ENCODE measurements around the gene LPP.
"Not testable (repeated sequence)": the region's sequence is repeated elsewhere in the genome, so short reads cannot be mapped to it uniquely, and the experiment has no call there.

The LPP gene

DNA sequence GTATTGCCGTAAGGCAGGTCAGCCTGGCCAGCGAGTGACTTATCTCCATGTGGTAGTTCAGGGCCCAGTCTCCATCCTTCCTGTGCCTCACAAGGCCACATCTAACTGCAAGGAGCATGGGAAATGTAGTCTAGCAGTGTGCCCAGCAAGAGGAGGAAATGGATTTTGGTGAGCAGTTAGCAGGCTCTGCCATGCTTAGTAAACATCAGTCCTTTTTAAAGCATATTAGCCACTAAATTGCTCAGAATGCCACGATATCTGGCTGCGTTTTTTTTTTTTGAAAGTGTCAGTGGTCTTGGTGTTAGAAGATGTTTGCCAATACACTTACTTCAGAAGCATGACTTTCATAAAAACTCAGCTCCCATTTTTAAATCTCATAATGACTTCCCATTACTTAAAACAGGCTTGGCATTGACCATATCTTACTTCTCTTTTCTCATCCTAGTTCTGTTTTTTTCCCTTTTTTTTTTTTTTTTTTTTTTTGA, 547.6 kb downstream of the LPP start:
- DNase-seq (ENCODE audit: low read depth in 2 of 2), result no peak

DNA sequence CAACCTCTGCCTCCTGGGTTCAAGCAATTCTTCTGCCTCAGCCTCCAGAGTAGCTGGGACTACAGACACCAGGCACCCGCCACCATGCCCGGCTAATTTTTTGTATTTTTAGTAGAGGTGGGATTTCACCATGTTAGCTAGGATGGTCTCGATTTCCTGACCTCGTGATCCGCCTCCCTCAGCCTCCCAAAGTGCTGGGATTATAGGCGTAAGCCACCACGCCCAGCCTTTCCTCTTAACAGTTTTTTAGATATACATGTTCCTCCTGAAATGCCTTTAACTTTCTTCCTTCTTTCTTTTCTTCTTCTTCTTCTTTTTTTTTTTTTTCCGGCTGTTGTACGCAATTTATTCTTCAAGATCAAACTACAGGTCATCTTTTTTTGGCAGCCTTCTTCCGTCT, 548.1 kb downstream of the LPP start:
- DNase-seq (ENCODE audit: low read depth in 2 of 2), result not testable (repeated sequence)

DNA sequence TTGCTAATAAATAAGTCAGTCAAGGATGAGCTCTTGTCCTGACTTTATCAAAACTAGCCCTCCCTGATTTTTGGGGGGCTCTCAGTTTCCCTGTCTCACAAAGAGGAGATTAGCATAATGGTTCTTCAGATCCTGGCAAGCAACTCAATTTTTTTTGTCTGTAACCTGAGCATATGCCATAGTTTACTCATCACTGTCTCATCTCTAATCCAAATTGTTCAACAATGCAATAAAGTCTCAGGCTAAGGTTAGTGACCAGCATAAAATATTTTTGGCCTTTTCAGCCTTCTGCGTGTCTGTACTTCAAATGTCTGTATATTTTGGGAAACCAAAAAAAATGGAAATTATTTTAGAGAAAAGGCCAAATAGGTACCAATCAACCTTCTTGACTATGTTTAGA, 552.2 kb downstream of the LPP start:
- DNase-seq (ENCODE audit: low read depth in 2 of 2), result no peak

DNA sequence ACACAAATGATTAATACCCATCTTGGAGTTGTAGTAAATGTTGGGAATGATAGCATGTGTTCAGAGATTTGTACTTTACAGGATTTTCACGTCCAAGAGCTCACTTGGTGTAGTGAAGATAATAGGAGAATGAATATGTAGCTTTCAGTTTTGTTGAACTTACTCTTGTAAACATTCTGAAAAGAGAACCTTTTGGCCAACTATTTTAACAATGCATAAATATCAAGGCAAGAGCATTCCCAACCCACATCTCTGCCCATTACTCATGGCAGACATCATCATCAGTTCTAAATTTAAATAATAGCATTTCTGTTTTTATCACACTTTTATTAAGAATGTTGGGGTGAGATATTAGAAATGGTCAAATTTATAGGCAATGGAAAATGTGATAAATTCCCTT, 552.6 kb downstream of the LPP start:
- no peak for DNase-seq (ENCODE audit: low read depth in 2 of 2)

DNA sequence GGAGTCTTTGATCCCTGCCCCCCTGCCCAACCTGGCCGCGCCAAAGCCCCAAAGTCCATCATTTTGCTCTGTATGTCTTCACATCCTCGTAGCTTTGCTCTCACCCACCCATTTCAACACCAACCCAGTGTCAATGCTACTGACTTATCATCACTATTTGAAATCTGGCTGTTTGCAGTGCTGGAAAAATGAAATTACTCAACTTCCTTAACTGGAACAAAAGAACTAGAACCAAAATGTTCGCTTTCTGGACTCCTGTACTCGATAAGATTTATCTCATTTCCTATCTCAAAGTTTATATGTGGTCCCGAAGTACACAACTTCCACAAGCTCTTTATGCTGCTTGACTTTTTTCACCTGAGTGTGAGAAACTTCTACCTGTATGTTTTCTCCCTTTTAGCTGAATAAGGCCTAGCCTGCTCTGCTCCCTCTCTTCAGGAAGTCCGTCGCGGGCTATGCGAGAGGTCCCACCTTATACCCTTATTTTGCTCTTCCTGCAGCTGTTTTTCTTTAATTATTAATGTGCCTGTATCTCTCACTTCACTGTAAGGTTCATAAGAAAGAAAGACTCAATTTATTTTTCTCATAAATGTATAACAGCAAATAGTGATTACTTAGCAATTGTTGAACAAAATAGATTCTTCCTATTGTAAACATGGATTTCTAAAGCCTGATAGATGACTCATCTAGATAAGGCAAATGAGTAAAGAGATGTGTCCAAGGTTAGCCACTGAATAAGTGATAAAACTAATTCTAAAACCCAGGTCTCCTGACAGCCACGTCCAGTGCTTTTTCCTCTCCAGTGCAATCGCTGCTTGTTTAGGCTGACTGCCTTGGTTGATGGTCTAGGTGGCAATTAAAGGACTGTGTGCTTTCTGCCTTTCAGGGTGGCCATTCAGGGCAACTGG, 553.7 kb downstream of the LPP start:
- DNase-seq (ENCODE audit: low read depth in 2 of 2), result no peak

GRCh38 chr3:188711881-188712247, 557.9 kb downstream of the LPP start:
- DNase-seq (ENCODE audit: low read depth in 2 of 2), result no peak

DNA sequence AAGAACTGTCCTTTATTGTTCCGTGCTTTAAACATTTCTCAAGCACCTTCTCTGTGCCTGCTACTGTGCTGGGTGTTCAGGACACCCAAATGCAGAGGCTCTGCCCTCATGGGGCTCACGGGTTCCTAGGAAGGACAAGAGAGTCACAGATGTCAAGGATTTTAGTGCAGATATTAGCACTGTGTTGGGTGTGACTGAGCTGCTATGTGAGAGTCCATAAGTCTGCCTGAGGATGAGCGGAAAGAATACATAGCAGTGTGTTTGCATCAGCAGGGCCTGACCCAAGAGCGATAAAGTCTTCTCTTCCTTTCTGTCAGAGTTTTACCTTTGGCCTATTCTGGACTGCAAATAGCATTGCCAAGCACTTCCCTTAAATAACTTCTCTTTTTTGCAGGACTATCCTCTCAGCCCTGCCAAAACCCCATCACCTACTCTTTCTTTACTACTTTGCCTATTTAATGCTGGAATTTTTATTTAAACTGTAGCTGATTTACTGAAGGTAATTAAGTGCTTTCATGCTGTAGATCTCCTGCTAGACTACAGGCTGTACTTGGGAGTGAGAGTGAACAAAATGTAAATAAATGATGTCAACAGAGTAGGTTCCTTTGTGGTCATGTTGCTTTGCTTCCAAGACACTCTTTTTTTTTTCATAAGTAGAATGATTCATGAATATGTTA, 558.4 kb downstream of the LPP start:
- DNase-seq (ENCODE audit: low read depth in 2 of 2), result no peak

GRCh38 chr3:188712991-188713390, 559.0 kb downstream of the LPP start:
- DNase-seq (ENCODE audit: low read depth in 2 of 2), result no peak

- no peak for DNase-seq (ENCODE audit: low read depth in 2 of 2)
Observed at GRCh38 chr3:188719545-188719944, 565.6 kb downstream of the LPP start.

GRCh38 chr3:188720215-188720614, 566.3 kb downstream of the LPP start:
- DNase-seq (ENCODE audit: low read depth in 2 of 2), result no peak

GRCh38 chr3:188720636-188721035, 566.7 kb downstream of the LPP start:
- no peak for DNase-seq (ENCODE audit: low read depth in 2 of 2)

GRCh38 chr3:188721312-188721711, 567.4 kb downstream of the LPP start:
- DNase-seq (ENCODE audit: low read depth in 2 of 2), result no peak

- DNase-seq (ENCODE audit: low read depth in 2 of 2), result no peak
Observed at GRCh38 chr3:188721990-188722389, 568.0 kb downstream of the LPP start.

- DNase-seq (ENCODE audit: low read depth in 2 of 2), result no peak
Observed at GRCh38 chr3:188722963-188723362, 569.0 kb downstream of the LPP start.

- DNase-seq (ENCODE audit: low read depth in 2 of 2), result no peak
Observed at GRCh38 chr3:188727052-188727451, 573.1 kb downstream of the LPP start.

- DNase-seq (ENCODE audit: low read depth in 2 of 2), result no peak
Observed at GRCh38 chr3:188728371-188728896, 574.5 kb downstream of the LPP start.

DNA sequence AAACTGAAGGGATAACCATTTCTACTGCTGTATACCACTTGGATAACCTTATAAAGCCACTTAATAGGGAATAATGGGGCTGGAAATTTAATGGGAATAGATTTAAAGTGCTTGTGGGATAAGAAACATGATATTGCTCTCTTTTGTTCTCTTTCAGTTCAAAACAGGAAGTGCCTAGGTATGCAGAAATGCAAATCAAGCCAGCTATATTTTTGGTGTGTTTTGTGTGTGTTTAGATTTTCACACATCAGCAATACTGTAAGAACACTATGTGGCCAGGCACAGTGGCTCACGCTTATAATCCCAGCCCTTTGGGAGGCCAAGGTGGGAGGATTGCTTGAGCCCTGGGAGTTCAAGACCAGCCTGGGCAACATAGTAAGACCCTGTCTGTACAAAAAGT, 575.5 kb downstream of the LPP start:
- no peak for DNase-seq (ENCODE audit: low read depth in 2 of 2)

DNA sequence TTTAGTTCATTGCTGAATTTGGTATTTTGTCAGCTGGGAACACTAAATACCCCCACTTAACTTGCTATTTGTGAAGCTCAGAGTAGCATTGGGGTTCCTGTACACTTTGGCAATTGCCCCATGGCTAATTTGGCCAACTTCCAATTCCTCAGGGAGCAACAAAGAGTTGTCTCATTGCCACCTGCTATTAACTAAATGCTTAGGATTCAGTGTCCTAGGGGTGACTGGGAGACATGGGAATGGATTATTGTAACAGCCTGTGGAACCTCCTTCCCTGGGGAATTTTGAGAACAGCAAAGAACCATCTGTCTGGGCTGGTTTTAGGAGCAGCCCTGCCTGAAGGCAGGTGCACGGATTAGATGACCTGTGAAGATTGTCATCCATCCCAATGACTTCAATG, 580.4 kb downstream of the LPP start:
- DNase-seq (ENCODE audit: low read depth in 2 of 2), result no peak

GRCh38 chr3:188739511-188739910, 585.6 kb downstream of the LPP start:
- no peak for DNase-seq (ENCODE audit: low read depth in 2 of 2)

- no peak for DNase-seq (ENCODE audit: low read depth in 2 of 2)
Observed at GRCh38 chr3:188740010-188740409, 586.1 kb downstream of the LPP start.

GRCh38 chr3:188742755-188743550, 589.0 kb downstream of the LPP start:
- DNase-seq (ENCODE audit: low read depth in 2 of 2), result no peak

GRCh38 chr3:188744166-188744565, 590.2 kb downstream of the LPP start:
- no peak for DNase-seq (ENCODE audit: low read depth in 2 of 2)

Measured in stimulated activated CD4-positive, alpha-beta T cell treated with anti-CD3 and anti-CD28 coated beads, Interleukin-1b, Interleukin-23, amount 100 ng/mL, for 4 hours (primary cell).